SK-N-SH treated with all-trans-retinoic acid at 6 μM for 48 hours (cell line): ENCODE data around the gene WARS2.

ENCODE experiments used
- ATAC-seq: fragments of 200-7000 bp; cut with Tn5 transposase; 3 replicates; pipeline ENCODE4 v1.9.1; 2020; ENCODE audit warnings: mild to moderate bottlenecking, moderate library complexity
- ARNTL ChIP-seq: fragments of 450-650 bp; formaldehyde crosslinking; IDR thresholded peaks from 2 replicates; pipeline ENCODE4 v1.5.0; 2020; ENCODE audit warnings: low read depth, mild to moderate bottlenecking, moderate library complexity, borderline replicate concordance
- BACH2 ChIP-seq: fragments of 250-450 bp; sonication (Bioruptor Pico); IDR thresholded peaks from 2 replicates; pipeline ENCODE4 v1.9.0; 2021; ENCODE audit warnings: mild to moderate bottlenecking, borderline replicate concordance
- CREB5 ChIP-seq: fragments of 250-450 bp; sonication (Bioruptor Pico); IDR thresholded peaks from 2 replicates; pipeline ENCODE4 v1.5.1; 2020; ENCODE audit warnings: low read depth, mild to moderate bottlenecking, moderate library complexity
- CSRNP3 ChIP-seq: fragments of 250-450 bp; sonication (Bioruptor Pico); IDR thresholded peaks from 2 replicates; pipeline ENCODE4 v1.5.1; 2021; ENCODE audit warnings: mild to moderate bottlenecking, moderate library complexity
- ESRRG ChIP-seq: fragments of 250-450 bp; sonication (Bioruptor Pico); IDR thresholded peaks from 2 replicates; pipeline ENCODE4 v1.6.1; 2021; ENCODE audit warnings: mild to moderate bottlenecking
- GLIS3 ChIP-seq: fragments of 250-450 bp; sonication (Bioruptor Pico); IDR thresholded peaks from 2 replicates; pipeline ENCODE4 v1.5.0; 2020; ENCODE audit warnings: mild to moderate bottlenecking, moderate library complexity
- ISL1 ChIP-seq: fragments of 250-450 bp; sonication (Bioruptor Pico); IDR thresholded peaks from 2 replicates; pipeline ENCODE4 v2.1.2; 2022; ENCODE audit warnings: mild to moderate bottlenecking, moderate library complexity
- OSR1 ChIP-seq: fragments of 250-450 bp; sonication (Bioruptor Pico); IDR thresholded peaks from 2 replicates; pipeline ENCODE4 v1.8.0; 2022; ENCODE audit warnings: moderate library complexity, mild to moderate bottlenecking, inconsistent platforms
- PPARA ChIP-seq: fragments of 250-450 bp; sonication (Bioruptor Pico); IDR thresholded peaks from 2 replicates; pipeline ENCODE4 v1.5.0; 2020; ENCODE audit warnings: mild to moderate bottlenecking, borderline replicate concordance
- SNAI2 ChIP-seq: fragments of 250-450 bp; sonication (Bioruptor Pico); IDR thresholded peaks from 2 replicates; pipeline ENCODE4 v1.5.0; 2020; ENCODE audit warnings: mild to moderate bottlenecking, moderate library complexity
- TCF4 ChIP-seq: fragments of 250-450 bp; sonication (Bioruptor Pico); IDR thresholded peaks from 2 replicates; pipeline ENCODE4 v1.8.0; 2021; ENCODE audit warnings: mild to moderate bottlenecking, moderate library complexity, borderline replicate concordance
- TOX ChIP-seq: fragments of 250-450 bp; sonication (Bioruptor Pico); IDR thresholded peaks from 2 replicates; pipeline ENCODE4 v1.8.0; 2021; ENCODE audit warnings: mild to moderate bottlenecking, moderate library complexity, borderline replicate concordance
- TSHZ2 ChIP-seq: fragments of 250-450 bp; sonication (Bioruptor Pico); IDR thresholded peaks from 2 replicates; pipeline ENCODE4 v1.5.0; 2020; ENCODE audit warnings: mild to moderate bottlenecking, moderate library complexity
- ZC3H10 ChIP-seq: fragments of 250-450 bp; sonication (Bioruptor Pico); IDR thresholded peaks from 2 replicates; pipeline ENCODE4 v1.5.1; 2021; ENCODE audit warnings: mild to moderate bottlenecking, moderate library complexity
- ZFP3 ChIP-seq: fragments of 250-450 bp; sonication (Bioruptor Pico); IDR thresholded peaks from 2 replicates; pipeline ENCODE4 v1.5.0; 2020; ENCODE audit warnings: mild to moderate bottlenecking, moderate library complexity
- ZFP30 ChIP-seq: fragments of 450-650 bp; formaldehyde crosslinking; IDR thresholded peaks from 2 replicates; pipeline ENCODE4 v1.5.0; 2022; ENCODE audit warnings: mild to moderate bottlenecking, moderate library complexity
- ZNF565 ChIP-seq: fragments of 450-650 bp; formaldehyde crosslinking; conservative IDR thresholded peaks from 2 replicates; pipeline ENCODE4 v1.5.0; 2020; ENCODE audit warnings: low read depth, mild to moderate bottlenecking, moderate library complexity
- ZNF70 ChIP-seq: fragments of 450-650 bp; formaldehyde crosslinking; IDR thresholded peaks from 2 replicates; pipeline ENCODE4 v1.5.0; 2020; ENCODE audit warnings: mild to moderate bottlenecking, moderate library complexity
- ZNF8 ChIP-seq: fragments of 450-650 bp; formaldehyde crosslinking; IDR thresholded peaks from 2 replicates; pipeline ENCODE4 v1.5.0; 2020; ENCODE audit warnings: mild to moderate bottlenecking, moderate library complexity

Gene WARS2

GRCh38 chr1:118986555-118987467 lies 153.6 kb downstream of the WARS2 start:
- ATAC-seq: no peak
- no peak for TF ChIP-seq ESRRG (CRISPR knock-in tag)
- TF ChIP-seq ARNTL: no peak
- TF ChIP-seq BACH2 (CRISPR knock-in tag): no peak
- TF ChIP-seq ZNF565: no peak
- no peak for TF ChIP-seq TCF4 (CRISPR knock-in tag)
- no peak for TF ChIP-seq TSHZ2
- no peak for TF ChIP-seq ZNF8 (CRISPR knock-in tag)
- no peak for TF ChIP-seq GLIS3 (CRISPR knock-in tag)
- no peak for TF ChIP-seq OSR1 (CRISPR knock-in tag)
- no peak for TF ChIP-seq ISL1 (CRISPR knock-in tag)

- ATAC-seq: no peak
- TF ChIP-seq ZNF8 (CRISPR knock-in tag) (no peak), ZFP30 (CRISPR knock-in tag) (no peak), ZNF70 (CRISPR knock-in tag) (no peak), ZFP3 (CRISPR knock-in tag) (no peak), TOX (CRISPR knock-in tag) (no peak), ZNF565 (no peak), SNAI2 (CRISPR knock-in tag) (no peak), ESRRG (CRISPR knock-in tag) (no peak), ZC3H10 (CRISPR knock-in tag) (no peak), PPARA (no peak), CSRNP3 (CRISPR knock-in tag) (no peak), TCF4 (CRISPR knock-in tag) (no peak)
Observed at GRCh38 chr1:118985640-118986554, 154.6 kb downstream of the WARS2 start.

GRCh38 chr1:118984722-118985639 lies 155.5 kb downstream of the WARS2 start:
- no peak for TF ChIP-seq BACH2 (CRISPR knock-in tag)
- no peak for TF ChIP-seq ARNTL
- no peak for TF ChIP-seq GLIS3 (CRISPR knock-in tag)
- TF ChIP-seq TSHZ2: no peak
- no peak for TF ChIP-seq ZNF70 (CRISPR knock-in tag)
- no peak for TF ChIP-seq CREB5
- TF ChIP-seq ZFP30 (CRISPR knock-in tag): no peak
- TF ChIP-seq ZNF8 (CRISPR knock-in tag): no peak
- TF ChIP-seq ZC3H10 (CRISPR knock-in tag): no peak
- TF ChIP-seq ESRRG (CRISPR knock-in tag): no peak
- TF ChIP-seq, all 23 proteins: peak for 0
- no peak for ATAC-seq
